Vagina (tissue), 2 donors: Measurements from ENCODE around the gene TCF4. TPM values are rescaled to one million over a fixed set of nuclear protein-coding genes. Genes with fewer than 3 reads are reported as not detected.

Experiments
- DNase-seq, 2 donors: peaks; one replicate each; pipeline ENCODE4 v3.0.0-alpha.2; 2017; ENCODE audit errors: extremely low spot score in 2 of 2
- H3K27ac ChIP-seq: fragments of 200-600 bp; sonication (generic); one replicate; pipeline ENCODE4 v1.5.1; 2019
- H3K27me3 ChIP-seq: fragments of 200-600 bp; sonication (generic); one replicate; pipeline ENCODE4 v1.5.1; 2019
- H3K36me3 ChIP-seq, 2 donors: fragments of 200-600 bp; sonication (generic); one replicate each; pipeline ENCODE4 v1.5.1; 2017 to 2019
- H3K4me1 ChIP-seq: fragments of 200-600 bp; sonication (generic); one replicate; pipeline ENCODE4 v1.5.1; 2019
- H3K4me3 ChIP-seq, 2 donors: fragments of 200-600 bp; sonication (generic); 1 replicate in 1 of 2; 2 replicates in 1 of 2; pipeline ENCODE4 v1.5.1; 2016 to 2019
- H3K9me3 ChIP-seq: fragments of 200-600 bp; sonication (generic); one replicate; pipeline ENCODE4 v1.5.1; 2019
- POLR2A ChIP-seq, 2 donors: fragments of 450-650 bp; IDR thresholded peaks; one replicate each; pipeline ENCODE4 v1.6.1; 2017; ENCODE audit warnings: antibody characterized with exemption in 2 of 2, mild to moderate bottlenecking in 2 of 2, moderate library complexity in 2 of 2
- POLR2AphosphoS5 ChIP-seq, 2 donors: sonication (generic); formaldehyde crosslinking; IDR thresholded peaks; one replicate each; pipeline ENCODE4 v1.9.0; 2017; ENCODE audit warnings: antibody characterized with exemption in 2 of 2, mild to moderate bottlenecking in 2 of 2, low read depth in 1 of 2; ENCODE audit not compliant: insufficient read depth in 1 of 2
- intact Hi-C: fragments of 100-400 bp; cut with DNase I; formaldehyde crosslinking; loops from one replicate; pipeline ENCODE4 v1.15.1; 2023
- total RNA-seq: library from RNA; depleted of rRNA; stranded (reverse); fragments of >200 nt; gene quantifications from one replicate; pipeline ENCODE4 v1.2.3, GENCODE V29; 2016
- TF ChIP-seq, protein P1 (sequence below), 3 experiments: fragments of 450-650 bp in 2 of 3; fragments of 200-600 bp in 1 of 3; sonication (generic) in 1 of 3; IDR thresholded peaks; one replicate each; pipeline ENCODE4 v1.5.1; 2017 to 2019; ENCODE audit warnings: antibody characterized with exemption in 3 of 3, mild to moderate bottlenecking in 2 of 3, moderate library complexity in 2 of 3

Gene TCF4
- total RNA-seq, 1 donor from 2014 or later, result 105 TPM

DNA sequence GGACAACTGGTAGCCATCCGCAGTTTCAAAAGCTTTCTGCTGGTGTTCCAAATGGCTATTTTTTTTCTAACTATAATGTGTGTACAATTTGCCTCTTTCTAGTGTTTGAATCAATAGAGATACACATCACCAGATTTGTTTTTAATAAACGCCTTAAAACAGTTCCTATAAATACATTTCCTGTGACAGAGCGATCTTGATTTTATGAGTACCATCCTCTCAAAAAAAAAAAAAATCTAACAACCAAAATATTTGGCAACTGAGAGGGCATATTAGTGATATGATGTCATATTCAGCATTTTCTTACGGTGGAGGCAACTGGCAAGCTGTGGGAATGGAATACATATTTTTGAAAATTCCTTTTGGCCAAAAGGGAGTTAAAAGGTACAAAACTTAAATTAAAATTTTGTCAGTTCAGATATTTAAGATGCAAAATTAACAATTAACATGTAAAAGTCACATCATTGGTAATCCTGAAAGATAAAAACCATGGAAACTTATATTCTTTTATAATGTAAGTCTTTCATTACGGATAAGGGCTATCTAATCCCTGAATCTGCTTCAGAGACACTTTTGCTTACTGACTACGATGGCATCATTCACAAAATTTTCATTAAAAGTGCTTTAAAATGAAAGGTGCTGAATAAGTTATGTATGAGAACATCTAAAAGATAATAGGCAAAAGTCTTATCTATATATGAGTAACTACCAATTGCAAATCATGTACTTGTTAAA, 268.4 kb downstream of the TCF4 start:
- Histone ChIP-seq H3K36me3 (no peaks in the 10 kb centered on the region), H3K27ac (peak overlapping the region; percentile 97), H3K9me3 (no peaks in the 10 kb centered on the region), H3K4me3 (peak overlapping the region; percentile 55 to 63), H3K27me3 (no peaks in the 10 kb centered on the region), H3K4me1 (peaks cover 59% of the 10 kb centered on the region)
- DNase-seq, result no peak
- intact Hi-C loops, result loop anchor here (5.0 kb wide), 3 partner anchors 62 to 268 kb away; partner anchors contain the start of gene TCF4
- TF ChIP-seq, protein P1, sequence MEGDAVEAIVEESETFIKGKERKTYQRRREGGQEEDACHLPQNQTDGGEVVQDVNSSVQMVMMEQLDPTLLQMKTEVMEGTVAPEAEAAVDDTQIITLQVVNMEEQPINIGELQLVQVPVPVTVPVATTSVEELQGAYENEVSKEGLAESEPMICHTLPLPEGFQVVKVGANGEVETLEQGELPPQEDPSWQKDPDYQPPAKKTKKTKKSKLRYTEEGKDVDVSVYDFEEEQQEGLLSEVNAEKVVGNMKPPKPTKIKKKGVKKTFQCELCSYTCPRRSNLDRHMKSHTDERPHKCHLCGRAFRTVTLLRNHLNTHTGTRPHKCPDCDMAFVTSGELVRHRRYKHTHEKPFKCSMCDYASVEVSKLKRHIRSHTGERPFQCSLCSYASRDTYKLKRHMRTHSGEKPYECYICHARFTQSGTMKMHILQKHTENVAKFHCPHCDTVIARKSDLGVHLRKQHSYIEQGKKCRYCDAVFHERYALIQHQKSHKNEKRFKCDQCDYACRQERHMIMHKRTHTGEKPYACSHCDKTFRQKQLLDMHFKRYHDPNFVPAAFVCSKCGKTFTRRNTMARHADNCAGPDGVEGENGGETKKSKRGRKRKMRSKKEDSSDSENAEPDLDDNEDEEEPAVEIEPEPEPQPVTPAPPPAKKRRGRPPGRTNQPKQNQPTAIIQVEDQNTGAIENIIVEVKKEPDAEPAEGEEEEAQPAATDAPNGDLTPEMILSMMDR (IDR thresholded peaks at IDR 0.05), result no peak
- no peak for TF ChIP-seq POLR2AphosphoS5 (IDR thresholded peaks at IDR 0.05; ENCODE audit: insufficient read depth in 1 of 2, low read depth in 1 of 2)
- TF ChIP-seq POLR2A (IDR thresholded peaks at IDR 0.05), result no peak

DNA sequence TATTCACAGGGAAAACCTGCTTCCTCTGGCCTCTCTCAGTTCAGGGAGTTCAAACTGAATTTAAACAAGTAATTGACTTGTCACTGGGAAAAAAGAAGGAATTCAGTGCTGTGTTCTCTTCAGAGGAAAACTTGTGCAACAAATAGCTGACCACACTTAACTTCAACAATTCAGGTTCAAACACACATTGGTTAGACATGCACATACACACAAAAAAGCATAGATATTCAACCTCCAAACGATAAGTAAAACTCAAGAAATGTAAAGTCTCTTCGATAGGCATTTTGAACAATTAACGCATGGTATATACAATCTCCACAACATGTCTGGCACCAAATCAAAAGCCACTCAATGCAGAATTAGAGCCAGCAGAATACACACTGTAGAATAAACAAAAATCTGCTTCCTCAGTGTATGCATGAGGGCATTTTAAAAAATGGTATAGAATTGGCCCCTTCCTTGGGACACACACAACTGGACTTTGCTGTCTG, 269.0 kb downstream of the TCF4 start:
- H3K4me1 ChIP-seq, result peaks cover 65% of the 10 kb centered on the region

DNA sequence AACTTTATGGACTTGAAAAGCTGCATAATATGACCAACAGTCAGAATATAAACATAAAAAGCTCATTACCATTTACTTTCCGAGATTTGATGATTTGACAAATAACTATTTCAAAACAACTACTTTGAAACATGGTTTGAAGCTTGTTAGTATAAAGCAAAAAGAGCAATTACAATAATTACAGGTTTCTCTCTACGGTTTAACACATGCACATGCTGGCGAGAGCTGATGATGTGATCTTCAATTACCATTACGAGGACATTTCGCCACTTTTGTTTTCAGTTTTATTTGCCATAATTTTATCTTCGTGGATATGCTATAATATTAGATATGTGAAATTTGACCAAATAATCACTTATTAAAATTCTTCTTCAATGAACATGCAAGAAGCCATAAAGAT, 270.1 kb downstream of the TCF4 start:
- Histone ChIP-seq H3K27ac (peak overlapping the region; percentile 97), H3K4me3 (peak overlapping the region; percentile 3 to 55), H3K27me3 (no peaks in the 10 kb centered on the region), H3K9me3 (no peaks in the 10 kb centered on the region), H3K4me1 (peaks cover 65% of the 10 kb centered on the region), H3K36me3 (no peaks in the 10 kb centered on the region)
- intact Hi-C loops, result no loop called here
- no peak for DNase-seq
- TF ChIP-seq POLR2AphosphoS5 (IDR thresholded peaks at IDR 0.05; ENCODE audit: insufficient read depth in 1 of 2, low read depth in 1 of 2) (no peak), POLR2A (IDR thresholded peaks at IDR 0.05) (no peak)
- TF ChIP-seq, protein P1 (IDR thresholded peaks at IDR 0.05), result no peak

More for the DNA sequence above, 269.0 kb downstream of the TCF4 start:
- DNase-seq, result no peak
- H3K27ac ChIP-seq, result peak overlapping the region; percentile 97
- intact Hi-C loops, result no loop called here
- TF ChIP-seq POLR2AphosphoS5 (IDR thresholded peaks at IDR 0.05; ENCODE audit: insufficient read depth in 1 of 2, low read depth in 1 of 2), result no peak
- TF ChIP-seq POLR2A (IDR thresholded peaks at IDR 0.05), result no peak
- TF ChIP-seq, protein P1 (IDR thresholded peaks at IDR 0.05), result no peak
- no peaks in the 10 kb centered on the region for H3K36me3 ChIP-seq
- H3K4me3 ChIP-seq, result peak overlapping the region; percentile 55 to 63
- no peaks in the 10 kb centered on the region for H3K9me3 ChIP-seq
- H3K27me3 ChIP-seq, result no peaks in the 10 kb centered on the region

DNA sequence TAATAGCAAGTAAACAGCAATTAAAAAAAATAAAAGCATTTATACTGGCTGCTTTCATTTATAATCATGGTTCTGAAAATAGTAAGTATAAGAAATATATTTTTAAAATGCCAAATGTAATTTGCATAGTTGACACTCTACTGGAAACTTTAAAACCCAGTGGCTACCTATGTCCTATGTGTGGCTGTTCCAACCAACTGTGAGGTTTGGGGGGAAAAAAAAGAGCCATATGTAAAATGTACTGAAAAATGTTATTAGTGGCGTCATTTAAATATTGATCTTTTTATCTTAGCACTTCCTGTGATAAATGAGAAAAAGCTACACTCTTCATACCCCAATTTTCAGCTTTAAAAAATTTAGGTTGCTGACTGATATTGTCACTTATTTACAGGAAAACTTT, 270.7 kb downstream of the TCF4 start:
- intact Hi-C loops, result no loop called here
- no peaks in the 10 kb centered on the region for H3K27me3 ChIP-seq
- H3K4me3 ChIP-seq, result peak overlapping the region; percentile 3 to 55
- peaks cover 66% of the 10 kb centered on the region for H3K4me1 ChIP-seq
- TF ChIP-seq POLR2A (IDR thresholded peaks at IDR 0.05) (no peak), POLR2AphosphoS5 (IDR thresholded peaks at IDR 0.05; ENCODE audit: insufficient read depth in 1 of 2, low read depth in 1 of 2) (no peak)
- TF ChIP-seq, protein P1 (IDR thresholded peaks at IDR 0.05), result no peak
- H3K27ac ChIP-seq, result peak overlapping the region; percentile 97
- no peak for DNase-seq
- H3K9me3 ChIP-seq, result no peaks in the 10 kb centered on the region
- H3K36me3 ChIP-seq, result no peaks in the 10 kb centered on the region
